T47D (cell line): Measurements from ENCODE around the gene SOWAHB.
A peak's percentile ranks its signal among the peaks of the same experiment; 100 is the strongest.

Experiments used
- DNase-seq, 2 experiments: peaks; one replicate each; pipeline versions ENCODE4 v3.0.0 to v3.0.0-alpha.2; 2011 to 2012; ENCODE audit warnings: low read depth in 1 of 2, low spot score in 1 of 2
- JUND ChIP-seq: IDR thresholded peaks from 2 replicates; pipeline ENCODE4 v1.6.1; 2012; ENCODE audit warnings: low read depth
- in situ Hi-C: cut with HindIII; loops from 2 replicates; pipeline ENCODE4 v1.10.0; 2016; ENCODE audit warnings: low sequenced_read_pairs, low pct_unique_long_range_greater_than_20kb

SOWAHB gene

DNA sequence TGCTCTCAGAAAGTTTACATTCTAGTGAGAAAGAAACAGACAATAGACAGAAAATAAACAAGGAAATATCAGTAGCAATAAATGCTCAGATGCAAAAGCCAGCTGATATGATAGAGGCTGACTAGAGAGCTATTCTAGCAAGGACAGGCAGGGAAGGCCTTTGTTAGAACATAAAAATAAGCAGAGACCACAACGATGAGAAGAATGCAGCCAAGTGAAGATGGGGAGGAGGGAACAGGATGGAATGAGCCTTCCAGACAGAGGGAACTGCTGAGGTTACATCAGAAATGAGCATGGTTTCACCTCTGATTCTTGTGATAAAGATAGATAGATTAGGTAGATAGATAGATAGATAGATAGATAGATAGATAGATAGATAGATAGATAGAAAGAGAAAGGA lies 7.6 kb upstream of the SOWAHB start:
- TF ChIP-seq JUND, result no peak
- in situ Hi-C loops, result no loop called here

DNA sequence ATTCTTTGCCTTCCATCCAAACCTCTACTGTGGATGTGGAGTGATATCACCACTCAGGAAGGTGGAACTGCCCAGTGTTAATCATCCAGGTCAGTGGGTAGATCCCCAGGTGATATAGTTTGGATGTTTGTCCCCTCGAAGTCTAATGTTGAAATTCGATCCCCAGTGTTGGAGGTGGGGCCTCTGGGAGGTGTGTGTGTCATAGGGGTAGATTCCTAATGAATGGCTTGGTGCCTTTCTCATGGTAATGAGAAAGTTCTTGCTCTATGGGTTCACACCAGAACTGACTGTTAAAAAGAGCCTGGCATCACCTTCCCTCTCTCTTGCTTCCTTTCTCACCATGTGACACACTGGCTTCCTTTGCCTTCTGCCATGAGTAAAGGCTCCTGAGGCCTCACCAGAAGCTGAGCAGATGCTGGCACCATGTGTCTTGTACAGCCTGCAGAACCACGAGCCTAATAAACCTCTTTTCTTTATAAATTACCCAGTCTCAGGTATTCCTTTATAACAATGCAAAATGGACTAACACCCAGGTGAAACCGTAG lies 6.8 kb upstream of the SOWAHB start:
- TF ChIP-seq JUND, result no peak
- in situ Hi-C loops, result no loop called here
- DNase-seq, result no peak

More for the DNA sequence above, 7.6 kb upstream of the SOWAHB start:
- DNase-seq, result no peak

DNA sequence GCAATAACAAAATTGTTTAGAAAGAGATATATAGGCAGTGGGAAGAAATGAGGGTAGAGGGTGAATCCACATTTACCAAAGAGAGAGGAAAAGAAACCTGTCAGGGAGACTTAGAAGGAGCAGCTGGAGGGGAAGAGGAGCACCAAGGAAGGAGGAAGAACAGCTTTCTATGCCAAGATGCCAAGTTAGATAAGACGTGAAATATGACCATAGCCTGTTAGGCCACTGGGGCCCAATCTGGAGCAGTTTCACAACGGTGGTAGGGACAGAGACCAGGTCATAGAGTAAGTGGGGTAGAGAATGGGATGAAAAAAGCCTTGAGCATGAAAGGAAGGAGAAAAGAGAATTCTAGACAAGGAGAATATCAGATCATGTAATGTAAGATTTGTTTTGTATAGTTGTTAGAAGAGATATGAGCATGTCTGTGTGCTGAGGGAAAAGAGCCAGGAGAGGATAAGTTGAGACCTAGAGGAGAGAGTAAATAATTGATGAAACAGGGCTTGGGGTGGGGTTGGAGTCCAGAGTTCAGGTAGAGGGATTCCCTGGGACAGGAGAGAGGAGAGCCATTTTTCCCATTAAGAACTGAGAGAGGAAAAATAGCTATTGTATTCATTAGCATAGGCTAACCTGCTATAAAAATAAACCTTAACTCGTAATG lies 4.4 kb upstream of the SOWAHB start:
- no peak for TF ChIP-seq JUND
- DNase-seq, result peak in 1 of 2 experiments; percentile 79
- in situ Hi-C loops, result no loop called here

- no peak for TF ChIP-seq JUND
- in situ Hi-C loops, result no loop called here
Observed at GRCh38 chr4:76898949-76899645, 1.2 kb upstream of the SOWAHB start.

DNA sequence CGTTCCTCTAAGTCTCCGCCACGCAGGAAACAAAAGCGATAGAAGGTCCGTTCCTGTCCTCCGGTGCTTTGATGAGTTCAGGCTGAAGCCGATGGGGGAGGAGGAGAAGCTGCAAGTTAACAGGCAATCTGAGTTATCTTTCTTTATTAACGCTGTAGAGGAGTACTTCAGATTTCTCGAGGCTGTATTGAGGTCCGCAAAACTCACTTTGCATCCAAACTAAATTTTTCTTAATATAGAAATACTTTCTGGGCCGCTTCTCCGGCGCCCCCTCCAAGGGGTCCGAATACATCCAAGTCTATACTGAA lies 395 bp upstream of the SOWAHB start:
- in situ Hi-C loops, result no loop called here
- no peak for DNase-seq
- TF ChIP-seq JUND, result no peak

More at GRCh38 chr4:76898949-76899645, 1.2 kb upstream of the SOWAHB start:
- no peak for DNase-seq

GRCh38 chr4:76896614-76897535 lies 1.1 kb downstream of the SOWAHB start:
- DNase-seq, result peak; percentile 58 to 61
- in situ Hi-C loops, result no loop called here

DNA sequence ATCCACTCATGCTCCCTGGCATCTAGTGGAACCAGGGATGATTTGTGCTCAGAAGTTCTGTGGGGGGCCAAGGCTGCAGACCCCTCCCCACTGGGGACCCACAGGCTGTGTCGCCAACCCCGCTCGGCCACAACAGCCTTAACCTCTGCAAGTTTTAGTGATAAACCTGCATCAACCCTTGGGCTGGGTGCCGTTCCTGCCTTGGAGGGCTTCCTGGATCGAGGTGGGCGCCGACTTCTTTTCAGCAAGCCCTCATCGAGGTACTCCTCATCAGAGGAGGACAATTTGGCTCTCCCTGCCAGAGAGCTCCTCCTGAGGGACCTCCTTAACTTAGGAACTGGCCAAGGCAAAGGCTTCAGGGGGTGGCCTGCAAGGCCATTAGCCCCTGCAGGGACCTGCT lies 1.9 kb downstream of the SOWAHB start:
- in situ Hi-C loops, result no loop called here
- DNase-seq, result no peak
- TF ChIP-seq JUND, result no peak

More at GRCh38 chr4:76896614-76897535, 1.1 kb downstream of the SOWAHB start:
- no peak for TF ChIP-seq JUND

- no peak for TF ChIP-seq JUND
- in situ Hi-C loops, result no loop called here
Observed at GRCh38 chr4:76895619-76896018, 2.3 kb downstream of the SOWAHB start.

GRCh38 chr4:76894537-76895255 lies 3.2 kb downstream of the SOWAHB start:
- in situ Hi-C loops, result no loop called here
- TF ChIP-seq JUND, result no peak
- DNase-seq, result no peak

More at GRCh38 chr4:76895619-76896018, 2.3 kb downstream of the SOWAHB start:
- no peak for DNase-seq

- no peak; the same call in 1 of the 2 replicates for TF ChIP-seq JUND
- in situ Hi-C loops, result no loop called here
- DNase-seq, result peak; percentile 43 to 77
Observed at GRCh38 chr4:76892601-76893000, 5.3 kb downstream of the SOWAHB start.

GRCh38 chr4:76892001-76892400 lies 5.9 kb downstream of the SOWAHB start:
- no peak for DNase-seq
- TF ChIP-seq JUND, result no peak
- in situ Hi-C loops, result no loop called here
